ENCODE results near the gene APBA2. TPM values are rescaled to one million over a fixed set of nuclear protein-coding genes. Genes with fewer than 3 reads are reported as not detected.
"Not testable (repeated sequence)": the region's sequence is repeated elsewhere in the genome, so short reads cannot be mapped to it uniquely, and the experiment has no call there.

The APBA2 gene
- total and polyA plus RNA-seq, 3 donors from 2014 or later = 18.5 to 37.7 (median 29.5) TPM

GRCh38 chr15:29016518-29016917, 130.7 kb downstream of the APBA2 start:
- Histone ChIP-seq H3K27me3 (no peaks in the 10 kb centered on the region), H3K36me3 (ENCODE audit: low read depth, missing control alignments) (no peaks in the 10 kb centered on the region), H3K4me1 (no peaks in the 10 kb centered on the region), H3K27ac (no peak overlapping the region), H3K4me3 (no peak overlapping the region), H3K9me3 (no peaks in the 10 kb centered on the region)
- no peak for DNase-seq
- no peak for TF ChIP-seq POLR2A (IDR thresholded peaks at IDR 0.05)
- TF ChIP-seq CTCF (IDR thresholded peaks at IDR 0.05) = no peak
- WGBS, 2 donors = 90 to 93% methylated on average over 3 of the region's 3 CpGs
- intact Hi-C loops (cut with DNase I; ENCODE audit: low total_unique reads) = no loop called here

- Histone ChIP-seq H3K36me3 (ENCODE audit: low read depth, missing control alignments) (no peaks in the 10 kb centered on the region), H3K4me3 (no peak overlapping the region), H3K4me1 (no peaks in the 10 kb centered on the region), H3K9me3 (no peaks in the 10 kb centered on the region), H3K27me3 (no peaks in the 10 kb centered on the region), H3K27ac (no peak overlapping the region)
- intact Hi-C loops (cut with DNase I; ENCODE audit: low total_unique reads) = no loop called here
- no peak for DNase-seq
- TF ChIP-seq CTCF (IDR thresholded peaks at IDR 0.05) (no peak), POLR2A (IDR thresholded peaks at IDR 0.05) (no peak)
- 89 to 94% methylated on average over 7 to 8 of the region's 8 CpGs for WGBS, 2 donors
Observed at GRCh38 chr15:29018120-29018805, 132.5 kb downstream of the APBA2 start.

GRCh38 chr15:29018995-29019976, 133.5 kb downstream of the APBA2 start:
- intact Hi-C loops (cut with DNase I; ENCODE audit: low total_unique reads) = no loop called here

GRCh38 chr15:29021857-29022256, 136.1 kb downstream of the APBA2 start:
- intact Hi-C loops (cut with DNase I; ENCODE audit: low total_unique reads) = no loop called here
- no peak overlapping the region for H3K27ac ChIP-seq
- H3K4me1 ChIP-seq = no peaks in the 10 kb centered on the region
- 57 to 68% methylated on average over 7 of the region's 7 CpGs for WGBS, 2 donors
- TF ChIP-seq POLR2A (IDR thresholded peaks at IDR 0.05) (no peak), CTCF (IDR thresholded peaks at IDR 0.05) (no peak)
- H3K9me3 ChIP-seq = no peaks in the 10 kb centered on the region
- H3K36me3 ChIP-seq (ENCODE audit: low read depth, missing control alignments) = no peaks in the 10 kb centered on the region
- H3K27me3 ChIP-seq = no peaks in the 10 kb centered on the region
- no peak overlapping the region for H3K4me3 ChIP-seq
- DNase-seq = peak; percentile 37

More at GRCh38 chr15:29018995-29019976, 133.5 kb downstream of the APBA2 start:
- Histone ChIP-seq H3K36me3 (ENCODE audit: low read depth, missing control alignments) (no peaks in the 10 kb centered on the region), H3K27ac (no peak overlapping the region), H3K4me1 (no peaks in the 10 kb centered on the region), H3K9me3 (no peaks in the 10 kb centered on the region), H3K4me3 (no peak overlapping the region), H3K27me3 (no peaks in the 10 kb centered on the region)
- no peak for TF ChIP-seq POLR2A (IDR thresholded peaks at IDR 0.05)
- 75 to 80% methylated on average over 9 of the region's 9 CpGs for WGBS, 2 donors
- no peak for DNase-seq

GRCh38 chr15:29024662-29025061, 138.9 kb downstream of the APBA2 start:
- Histone ChIP-seq H3K27me3 (no peaks in the 10 kb centered on the region), H3K9me3 (no peaks in the 10 kb centered on the region), H3K27ac (no peak overlapping the region), H3K36me3 (ENCODE audit: low read depth, missing control alignments) (no peaks in the 10 kb centered on the region), H3K4me3 (no peak overlapping the region), H3K4me1 (no peaks in the 10 kb centered on the region)
- 85 to 89% methylated on average over 5 of the region's 5 CpGs for WGBS, 2 donors
- intact Hi-C loops (cut with DNase I; ENCODE audit: low total_unique reads) = no loop called here
- no peak for DNase-seq
- TF ChIP-seq CTCF (IDR thresholded peaks at IDR 0.05) (no peak), POLR2A (IDR thresholded peaks at IDR 0.05) (no peak)

- H3K4me1 ChIP-seq; H3K27ac ChIP-seq; H3K36me3 ChIP-seq (ENCODE audit: low read depth, missing control alignments); DNase-seq; intact Hi-C loops (cut with DNase I; ENCODE audit: low total_unique reads); H3K9me3 ChIP-seq; H3K4me3 ChIP-seq; H3K27me3 ChIP-seq: not testable (repeated sequence)
- 91 to 95% methylated on average over 16 to 17 of the region's 17 CpGs for WGBS, 2 donors
Observed at GRCh38 chr15:29025411-29025810, 139.6 kb downstream of the APBA2 start.

GRCh38 chr15:29028158-29028557, 142.4 kb downstream of the APBA2 start:
- H3K27me3 ChIP-seq; H3K4me1 ChIP-seq; H3K4me3 ChIP-seq; H3K36me3 ChIP-seq (ENCODE audit: low read depth, missing control alignments); H3K27ac ChIP-seq; DNase-seq; intact Hi-C loops (cut with DNase I; ENCODE audit: low total_unique reads); H3K9me3 ChIP-seq: not testable (repeated sequence)
